IPS-18c (cell line): ENCODE measurements around the gene SCN8A.
"Not testable (repeated sequence)": the region's sequence is repeated elsewhere in the genome, so short reads cannot be mapped to it uniquely, and the experiment has no call there.

Source experiments
- H3K4me3 ChIP-seq: 2 replicates; pipeline ENCODE4 v1.7.0; 2013; ENCODE audit warnings: low read depth, mild to moderate bottlenecking, low read length, moderate library complexity; ENCODE audit not compliant: insufficient read depth
- H3K9me3 ChIP-seq: one replicate; pipeline ENCODE4 v1.6.1; 2013; ENCODE audit warnings: mild to moderate bottlenecking, low read length, moderate library complexity; ENCODE audit not compliant: control insufficient read depth, insufficient read depth

The SCN8A gene

GRCh38 chr12:51825216-51825615 is 234.2 kb downstream of the SCN8A start:
- H3K4me3 ChIP-seq = no peak overlapping the region
- H3K9me3 ChIP-seq = no peaks in the 10 kb centered on the region

DNA sequence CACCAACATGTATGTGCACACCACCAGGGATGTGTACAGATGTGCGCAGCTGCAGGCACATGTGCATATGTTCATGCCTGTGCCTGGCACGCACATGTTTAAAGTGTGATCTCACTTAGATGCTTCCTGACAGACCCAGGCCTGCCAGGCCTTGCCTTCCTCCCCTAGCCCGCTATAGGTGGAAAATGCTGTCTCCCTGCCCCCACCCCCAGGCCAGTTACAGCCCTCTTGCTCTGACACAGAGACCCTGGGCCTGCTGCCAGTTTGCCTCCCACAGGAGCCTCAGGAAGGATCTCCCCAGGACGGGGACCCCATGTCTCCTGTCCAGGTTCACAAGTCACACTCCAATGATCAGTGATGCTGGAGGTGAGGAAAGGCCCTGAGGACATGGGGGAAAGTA is 235.8 kb downstream of the SCN8A start:
- Histone ChIP-seq H3K9me3 (no peaks in the 10 kb centered on the region), H3K4me3 (no peak overlapping the region)

GRCh38 chr12:51827925-51828818 is 237.1 kb downstream of the SCN8A start:
- Histone ChIP-seq H3K4me3 (peak overlapping the region; percentile 31; the same call in 1 of the 2 replicates), H3K9me3 (no peaks in the 10 kb centered on the region)

DNA sequence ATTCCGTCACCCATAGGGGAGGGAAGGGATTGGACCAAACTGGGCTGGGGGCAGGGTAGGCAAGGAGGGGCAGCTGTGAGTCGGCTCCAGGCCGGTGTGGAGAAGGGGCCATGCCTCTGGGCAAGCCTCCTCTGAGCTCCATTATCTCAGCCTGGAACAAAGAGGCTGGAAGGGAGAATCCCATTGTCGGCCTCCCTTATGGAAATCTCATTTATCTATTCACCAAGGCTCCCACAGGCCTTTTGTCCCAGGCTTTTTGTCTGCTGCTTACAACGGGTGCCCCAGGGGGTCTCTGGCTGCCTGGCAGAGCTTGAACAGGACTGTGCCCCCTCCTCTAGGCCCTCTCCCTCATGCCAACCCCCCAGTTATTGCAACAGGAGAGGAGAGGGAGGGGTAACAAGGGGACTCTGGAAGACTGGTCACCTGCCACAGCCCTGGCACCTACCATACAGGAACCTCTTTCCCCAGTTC is 238.0 kb downstream of the SCN8A start:
- Histone ChIP-seq H3K9me3 (no peaks in the 10 kb centered on the region), H3K4me3 (no peak overlapping the region)

GRCh38 chr12:51829641-51830040 is 238.6 kb downstream of the SCN8A start:
- no peaks in the 10 kb centered on the region for H3K9me3 ChIP-seq
- no peak overlapping the region for H3K4me3 ChIP-seq

- H3K9me3 ChIP-seq, H3K4me3 ChIP-seq: not testable (repeated sequence)
Observed at GRCh38 chr12:51831817-51832216, 240.8 kb downstream of the SCN8A start.

GRCh38 chr12:51832354-51833107 is 241.5 kb downstream of the SCN8A start:
- Histone ChIP-seq H3K9me3 (no peaks in the 10 kb centered on the region), H3K4me3 (no peak overlapping the region)

- H3K9me3 ChIP-seq = no peaks in the 10 kb centered on the region
- H3K4me3 ChIP-seq = no peak overlapping the region
Observed at GRCh38 chr12:51833448-51834227, 242.6 kb downstream of the SCN8A start.

GRCh38 chr12:51834411-51834810 is 243.4 kb downstream of the SCN8A start:
- H3K4me3 ChIP-seq = no peak overlapping the region
- H3K9me3 ChIP-seq = no peaks in the 10 kb centered on the region

DNA sequence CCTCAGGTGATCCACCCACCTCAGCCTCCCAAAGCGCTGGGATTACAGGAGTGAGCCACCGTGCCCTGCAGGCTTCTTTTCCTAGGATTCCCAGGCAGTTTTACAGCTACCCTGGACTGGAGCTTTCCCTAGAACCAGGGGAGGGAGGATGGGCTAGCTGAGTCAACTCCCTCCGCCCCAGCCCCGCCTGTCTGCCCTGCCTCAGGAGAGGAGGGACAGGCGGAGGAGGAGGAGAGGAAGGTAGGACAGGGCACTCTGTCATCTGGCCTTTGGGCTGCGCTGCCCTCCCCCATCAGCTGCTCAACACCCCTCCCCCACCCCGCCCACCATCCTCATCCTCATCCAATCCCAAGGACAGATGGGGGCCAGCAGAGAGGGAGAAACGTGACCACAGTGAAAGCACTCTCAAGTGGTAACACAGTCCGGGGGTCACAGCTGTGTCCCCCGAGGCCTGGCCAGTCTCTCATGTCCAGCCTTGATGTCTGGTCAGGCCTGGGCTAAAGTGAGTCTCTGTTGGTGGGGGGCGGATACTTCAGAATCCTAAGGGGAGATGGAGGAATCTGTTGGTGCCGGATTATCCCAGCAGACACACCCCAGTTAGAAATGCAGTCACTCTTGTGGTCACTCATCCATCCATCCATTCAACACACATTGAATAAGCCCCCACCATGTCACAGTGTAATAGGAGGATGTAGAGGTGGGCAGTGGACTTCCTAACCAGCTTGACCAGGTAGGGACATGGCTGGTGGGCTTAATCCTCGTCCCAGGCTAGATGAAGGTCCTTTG is 245.2 kb downstream of the SCN8A start:
- no peaks in the 10 kb centered on the region for H3K9me3 ChIP-seq
- no peak overlapping the region for H3K4me3 ChIP-seq

DNA sequence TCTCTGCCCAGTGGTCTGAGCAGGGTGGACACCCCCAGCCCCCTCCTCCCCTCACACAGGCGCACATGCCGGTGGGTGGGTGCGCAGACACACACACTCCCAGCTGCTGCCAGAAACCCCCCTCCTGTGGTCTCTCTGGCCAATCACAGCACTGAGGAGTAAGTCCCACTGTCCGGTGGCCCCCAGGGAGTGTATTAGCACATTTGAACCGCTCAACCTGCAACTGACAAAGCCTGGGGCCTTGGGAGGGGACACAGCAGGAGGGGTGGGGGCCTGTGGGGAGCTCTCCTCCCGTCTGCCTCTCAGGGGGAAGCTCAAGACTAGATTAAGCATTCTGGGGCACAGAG is 245.8 kb downstream of the SCN8A start:
- Histone ChIP-seq H3K9me3 (no peaks in the 10 kb centered on the region), H3K4me3 (no peak overlapping the region)

GRCh38 chr12:51837286-51837685 is 246.3 kb downstream of the SCN8A start:
- Histone ChIP-seq H3K4me3 (no peak overlapping the region), H3K9me3 (no peaks in the 10 kb centered on the region)

DNA sequence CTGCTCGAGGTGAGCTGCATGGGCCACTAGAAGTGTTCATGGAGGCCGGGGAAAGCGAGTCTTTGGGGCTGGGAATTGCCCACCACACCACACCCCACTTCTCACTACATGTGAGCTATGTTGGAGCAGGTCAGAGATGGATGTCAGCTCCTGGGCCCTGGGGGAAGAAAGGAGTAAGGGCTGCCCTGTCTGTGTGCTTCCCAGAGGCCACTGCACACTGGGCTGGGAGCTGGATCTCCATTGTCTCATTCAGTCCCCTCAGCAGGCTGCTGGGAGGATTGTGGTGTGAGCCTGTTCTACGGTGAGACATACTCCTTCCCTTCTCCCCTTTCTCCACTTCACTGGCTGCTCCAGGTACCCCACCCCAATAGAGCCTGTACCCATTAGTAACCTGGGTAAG is 247.0 kb downstream of the SCN8A start:
- Histone ChIP-seq H3K9me3 (no peaks in the 10 kb centered on the region), H3K4me3 (no peak overlapping the region)

DNA sequence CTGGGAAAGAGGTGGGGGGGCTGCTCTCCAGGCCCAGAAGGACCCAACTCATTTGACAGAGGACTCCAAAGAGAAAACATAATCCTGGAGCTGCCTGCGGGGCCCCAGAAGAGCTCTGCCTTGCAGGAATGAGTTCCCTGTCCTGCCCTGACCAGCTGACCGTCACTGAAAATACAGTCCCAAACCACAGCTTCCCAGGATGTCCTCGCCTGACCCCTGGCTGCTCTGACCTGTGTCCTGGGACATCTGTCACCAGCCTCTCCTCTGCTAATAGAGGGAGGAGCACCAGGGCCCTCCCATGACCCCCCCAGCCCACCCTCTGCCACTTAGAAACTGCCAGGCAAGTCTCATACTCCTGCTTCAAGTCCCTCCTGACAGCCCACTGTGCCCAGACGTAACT is 247.7 kb downstream of the SCN8A start:
- H3K9me3 ChIP-seq = no peaks in the 10 kb centered on the region

GRCh38 chr12:51839310-51839947 is 248.4 kb downstream of the SCN8A start:
- H3K9me3 ChIP-seq = no peaks in the 10 kb centered on the region
- no peak overlapping the region for H3K4me3 ChIP-seq

More for the DNA sequence above, 247.7 kb downstream of the SCN8A start:
- no peak overlapping the region for H3K4me3 ChIP-seq

GRCh38 chr12:51840966-51841365 is 249.9 kb downstream of the SCN8A start:
- no peaks in the 10 kb centered on the region for H3K9me3 ChIP-seq
- no peak overlapping the region for H3K4me3 ChIP-seq
